SKM-1 treated with dmso at 0.1 percent for 144 hours (cell line): ENCODE measurements around the gene CEACAM7.

Experiments used
- DNase-seq: peaks from one replicate; lab custom pipeline; 2025; ENCODE audit not compliant: unreplicated experiment; lab: John Stamatoyannopoulos, UW

CEACAM7 gene

GRCh38 chr19:41700381-41701195 is 12.5 kb upstream of the CEACAM7 start:
- DNase-seq, result no peak

- DNase-seq, result no peak
Measured at GRCh38 chr19:41699968-41700323, 11.9 kb upstream of the CEACAM7 start.

GRCh38 chr19:41699231-41699967 is 11.3 kb upstream of the CEACAM7 start:
- no peak for DNase-seq

GRCh38 chr19:41698746-41699230 is 10.7 kb upstream of the CEACAM7 start:
- no peak for DNase-seq

DNA sequence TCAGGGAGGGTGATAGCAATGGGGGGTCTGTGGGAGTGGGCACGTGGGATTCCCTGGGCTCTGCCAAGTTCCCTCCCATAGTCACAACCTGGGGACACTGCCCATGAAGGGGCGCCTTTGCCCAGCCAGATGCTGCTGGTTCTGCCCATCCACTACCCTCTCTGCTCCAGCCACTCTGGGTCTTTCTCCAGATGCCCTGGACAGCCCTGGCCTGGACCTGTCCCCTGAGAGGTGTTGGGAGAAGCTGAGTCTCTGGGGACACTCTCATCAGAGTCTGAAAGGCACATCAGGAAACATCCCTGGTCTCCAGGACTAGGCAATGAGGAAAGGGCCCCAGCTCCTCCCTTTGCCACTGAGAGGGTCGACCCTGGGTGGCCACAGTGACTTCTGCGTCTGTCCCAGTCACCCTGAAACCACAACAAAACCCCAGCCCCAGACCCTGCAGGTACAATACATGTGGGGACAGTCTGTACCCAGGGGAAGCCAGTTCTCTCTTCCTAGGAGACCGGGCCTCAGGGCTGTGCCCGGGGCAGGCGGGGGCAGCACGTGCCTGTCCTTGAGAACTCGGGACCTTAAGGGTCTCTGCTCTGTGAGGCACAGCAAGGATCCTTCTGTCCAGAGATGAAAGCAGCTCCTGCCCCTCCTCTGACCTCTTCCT is 9.3 kb upstream of the CEACAM7 start:
- DNase-seq, result no peak

DNA sequence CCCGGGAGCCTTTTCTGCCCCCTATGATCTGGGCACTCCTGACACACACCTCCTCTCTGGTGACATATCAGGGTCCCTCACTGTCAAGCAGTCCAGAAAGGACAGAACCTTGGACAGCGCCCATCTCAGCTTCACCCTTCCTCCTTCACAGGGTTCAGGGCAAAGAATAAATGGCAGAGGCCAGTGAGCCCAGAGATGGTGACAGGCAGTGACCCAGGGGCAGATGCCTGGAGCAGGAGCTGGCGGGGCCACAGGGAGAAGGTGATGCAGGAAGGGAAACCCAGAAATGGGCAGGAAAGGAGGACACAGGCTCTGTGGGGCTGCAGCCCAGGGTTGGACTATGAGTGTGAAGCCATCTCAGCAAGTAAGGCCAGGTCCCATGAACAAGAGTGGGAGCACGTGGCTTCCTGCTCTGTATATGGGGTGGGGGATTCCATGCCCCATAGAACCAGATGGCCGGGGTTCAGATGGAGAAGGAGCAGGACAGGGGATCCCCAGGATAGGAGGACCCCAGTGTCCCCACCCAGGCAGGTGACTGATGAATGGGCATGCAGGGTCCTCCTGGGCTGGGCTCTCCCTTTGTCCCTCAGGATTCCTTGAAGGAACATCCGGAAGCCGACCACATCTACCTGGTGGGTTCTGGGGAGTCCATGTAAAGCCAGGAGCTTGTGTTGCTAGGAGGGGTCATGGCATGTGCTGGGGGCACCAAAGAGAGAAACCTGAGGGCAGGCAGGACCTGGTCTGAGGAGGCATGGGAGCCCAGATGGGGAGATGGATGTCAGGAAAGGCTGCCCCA is 8.5 kb upstream of the CEACAM7 start:
- DNase-seq, result no peak

DNA sequence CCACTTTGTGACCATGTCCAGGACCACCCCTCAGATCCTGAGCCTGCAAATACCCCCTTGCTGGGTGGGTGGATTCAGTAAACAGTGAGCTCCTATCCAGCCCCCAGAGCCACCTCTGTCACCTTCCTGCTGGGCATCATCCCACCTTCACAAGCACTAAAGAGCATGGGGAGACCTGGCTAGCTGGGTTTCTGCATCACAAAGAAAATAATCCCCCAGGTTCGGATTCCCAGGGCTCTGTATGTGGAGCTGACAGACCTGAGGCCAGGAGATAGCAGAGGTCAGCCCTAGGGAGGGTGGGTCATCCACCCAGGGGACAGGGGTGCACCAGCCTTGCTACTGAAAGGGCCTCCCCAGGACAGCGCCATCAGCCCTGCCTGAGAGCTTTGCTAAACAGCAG is 7.7 kb upstream of the CEACAM7 start:
- no peak for DNase-seq

- DNase-seq, result no peak
Measured at GRCh38 chr19:41694831-41695635, 7.0 kb upstream of the CEACAM7 start.

DNA sequence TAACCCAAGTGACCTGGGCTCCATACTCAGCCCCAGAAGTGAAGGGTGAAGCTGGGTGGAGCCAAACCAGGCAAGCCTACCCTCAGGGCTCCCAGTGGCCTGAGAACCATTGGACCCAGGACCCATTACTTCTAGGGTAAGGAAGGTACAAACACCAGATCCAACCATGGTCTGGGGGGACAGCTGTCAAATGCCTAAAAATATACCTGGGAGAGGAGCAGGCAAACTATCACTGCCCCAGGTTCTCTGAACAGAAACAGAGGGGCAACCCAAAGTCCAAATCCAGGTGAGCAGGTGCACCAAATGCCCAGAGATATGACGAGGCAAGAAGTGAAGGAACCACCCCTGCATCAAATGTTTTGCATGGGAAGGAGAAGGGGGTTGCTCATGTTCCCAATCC is 6.1 kb upstream of the CEACAM7 start:
- no peak for DNase-seq

DNA sequence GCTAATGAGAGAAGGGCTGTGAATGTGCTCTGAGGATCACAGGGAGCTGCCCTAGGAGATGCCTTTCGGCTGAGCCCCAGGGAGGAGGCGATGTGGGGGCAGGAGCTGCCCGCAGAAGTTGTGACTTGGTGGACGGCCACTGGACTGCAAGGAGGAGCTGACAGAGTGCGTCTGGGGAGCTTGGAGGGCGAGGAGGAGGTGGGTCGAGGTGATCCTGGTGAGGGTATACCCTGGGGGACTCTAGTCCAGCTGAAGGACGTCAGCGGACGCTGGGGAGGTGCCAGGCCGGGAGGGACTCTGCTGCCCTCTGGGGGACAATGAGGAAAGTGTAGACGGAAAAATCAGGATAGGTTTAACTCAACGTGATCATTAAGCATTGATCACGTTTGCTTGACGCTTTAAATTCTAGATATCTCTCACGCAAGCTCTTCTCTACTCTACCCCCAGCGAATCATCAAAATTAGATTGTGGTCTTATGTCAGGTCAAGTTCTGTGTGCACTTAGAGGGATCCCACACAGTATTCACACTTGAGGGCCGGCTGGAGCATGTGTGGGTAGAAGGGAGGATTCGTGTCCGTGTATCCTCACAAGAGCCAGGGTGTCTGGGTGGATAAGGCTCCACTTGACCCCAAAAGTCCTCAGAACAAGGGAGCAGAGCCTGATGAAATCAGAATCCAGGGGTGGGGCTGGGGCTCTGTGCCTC is 3.3 kb upstream of the CEACAM7 start:
- DNase-seq, result no peak

DNA sequence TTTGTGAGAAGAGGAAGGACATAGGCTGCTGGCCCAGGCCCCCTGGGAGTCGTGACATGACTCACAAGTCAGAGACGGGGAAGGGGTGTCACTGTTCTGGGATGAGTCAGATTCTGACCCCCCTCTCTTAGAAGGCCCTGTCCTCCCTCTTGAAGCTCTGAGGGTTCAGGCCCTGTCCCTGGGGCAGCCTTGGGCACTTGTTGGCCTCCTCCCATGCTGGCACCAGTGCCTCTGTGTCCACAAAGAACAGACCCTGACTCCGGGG is 2.7 kb upstream of the CEACAM7 start:
- no peak for DNase-seq

- no peak for DNase-seq
Measured at GRCh38 chr19:41689993-41690800, 2.1 kb upstream of the CEACAM7 start.

GRCh38 chr19:41688687-41689086 is 617 bp upstream of the CEACAM7 start:
- no peak for DNase-seq

- no peak for DNase-seq
Measured at GRCh38 chr19:41687419-41687818, 651 bp downstream of the CEACAM7 start.

DNA sequence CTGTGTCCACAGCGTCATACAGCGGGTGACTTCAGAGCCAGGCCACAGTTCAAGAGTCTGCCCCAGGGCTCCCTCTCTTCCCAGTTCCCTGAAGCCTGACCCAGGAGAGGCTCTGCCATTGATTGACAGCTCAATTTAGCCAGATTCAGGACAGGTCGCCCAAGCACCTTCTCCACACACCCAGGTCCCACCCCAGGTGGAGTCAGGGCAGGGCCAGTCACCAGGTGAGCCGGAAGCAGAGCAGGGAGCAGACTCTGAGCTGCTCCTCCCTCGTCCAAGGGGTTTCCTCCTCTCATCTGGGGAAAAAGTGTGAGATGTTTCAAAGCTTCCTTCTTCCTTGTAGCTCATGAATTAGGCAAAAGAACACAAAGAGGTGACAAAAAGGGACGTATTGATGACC is 5.6 kb downstream of the CEACAM7 start:
- no peak for DNase-seq

DNA sequence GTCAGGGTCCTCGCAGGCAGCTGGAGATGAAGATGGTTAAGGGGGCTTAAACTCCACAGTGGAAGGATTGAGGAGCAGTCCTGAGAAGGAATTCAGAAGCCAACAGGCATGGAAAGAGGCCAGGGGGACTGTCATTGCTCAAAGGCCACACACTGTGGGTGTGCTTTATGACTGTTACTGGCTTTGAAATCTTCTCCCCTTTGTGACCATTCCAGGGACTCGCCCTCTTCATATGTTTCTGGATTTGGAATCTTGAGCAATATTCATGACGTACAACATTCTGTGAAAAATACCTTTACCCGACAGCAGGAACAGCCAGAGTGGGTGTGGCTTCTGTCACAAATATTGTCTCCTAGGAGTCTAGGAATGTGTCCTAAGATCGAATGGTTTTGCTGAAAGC is 16.6 kb downstream of the CEACAM7 start:
- no peak for DNase-seq

GRCh38 chr19:41670755-41671154 is 17.3 kb downstream of the CEACAM7 start:
- no peak for DNase-seq

GRCh38 chr19:41668315-41668714 is 19.8 kb downstream of the CEACAM7 start:
- no peak for DNase-seq

DNA sequence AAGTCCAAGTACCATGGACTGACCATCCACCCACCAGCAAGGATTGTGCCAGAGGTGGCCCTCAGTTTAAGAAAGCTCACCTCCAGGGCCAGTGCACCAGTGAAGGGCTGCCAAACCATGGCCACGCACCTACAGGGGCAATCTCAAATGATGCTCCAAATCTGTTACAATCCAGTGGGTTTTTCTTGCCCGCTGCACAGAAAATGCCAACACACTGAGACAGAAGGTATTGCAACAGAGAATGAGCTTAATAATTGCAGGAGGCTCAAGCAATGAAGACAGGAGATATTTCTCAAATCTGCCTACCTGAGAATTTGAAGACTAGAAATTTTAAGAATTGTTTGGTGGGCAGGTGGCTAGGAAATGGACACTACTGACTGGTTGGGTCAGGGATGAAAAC is 22.0 kb downstream of the CEACAM7 start:
- DNase-seq, result no peak
